Measurements from ENCODE around the gene L3MBTL4.

L3MBTL4 gene

GRCh38 chr18:5939801-5940667 lies 474.7 kb downstream of the L3MBTL4 start:
- Histone ChIP-seq H3K4me2 (no peak overlapping the region; the same call in 1 of the 2 replicates), H3K4me3 (no peak overlapping the region), H3K4me1 (peaks cover 5% of the 10 kb centered on the region; the same call in 1 of the 2 replicates), H3K9me3 (no peaks in the 10 kb centered on the region), H3K27ac (no peak overlapping the region), H3K27me3 (no peaks in the 10 kb centered on the region), H4K20me1 (no peaks in the 10 kb centered on the region), H3K9ac (no peak overlapping the region), H3K36me3 (no peaks in the 10 kb centered on the region)
- TF ChIP-seq Cebpa-rat (IDR thresholded peaks at IDR 0.05) = no peak

GRCh38 chr18:5937795-5938194 lies 476.9 kb downstream of the L3MBTL4 start:
- H3K4me3 ChIP-seq = no peak overlapping the region
- no peaks in the 10 kb centered on the region for H4K20me1 ChIP-seq
- H3K9me3 ChIP-seq = no peaks in the 10 kb centered on the region
- H3K27ac ChIP-seq = no peak overlapping the region
- no peak overlapping the region for H3K4me2 ChIP-seq
- H3K9ac ChIP-seq = no peak overlapping the region
- no peak for TF ChIP-seq Cebpa-rat (IDR thresholded peaks at IDR 0.05)
- H3K4me1 ChIP-seq = peaks cover 5% of the 10 kb centered on the region; the same call in 1 of the 2 replicates
- H3K27me3 ChIP-seq = no peaks in the 10 kb centered on the region
- no peaks in the 10 kb centered on the region for H3K36me3 ChIP-seq

DNA sequence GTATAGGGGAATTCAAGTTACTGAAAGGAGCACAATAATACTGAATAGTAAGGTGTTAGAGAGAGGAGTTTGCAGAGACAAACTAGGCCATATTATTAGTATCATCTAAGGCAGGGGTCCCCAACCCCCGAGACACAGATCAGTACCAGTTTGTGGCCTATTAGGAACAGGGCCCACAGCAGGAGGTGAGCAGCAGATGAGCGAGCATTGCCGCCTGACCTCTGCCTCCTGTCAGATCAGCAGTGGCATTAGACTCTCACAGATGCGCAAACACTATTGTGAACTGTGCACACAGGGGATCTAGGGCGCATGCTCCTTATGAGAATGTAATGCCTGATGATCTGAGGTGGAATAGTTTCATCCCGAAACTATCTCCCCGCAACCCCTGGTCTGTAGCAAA lies 477.6 kb downstream of the L3MBTL4 start:
- Histone ChIP-seq H4K20me1 (no peaks in the 10 kb centered on the region), H3K9me3 (no peaks in the 10 kb centered on the region), H3K9ac (no peak overlapping the region), H3K4me1 (peaks cover 5% of the 10 kb centered on the region; the same call in 1 of the 2 replicates), H3K27ac (no peak overlapping the region), H3K4me2 (no peak overlapping the region), H3K4me3 (no peak overlapping the region), H3K27me3 (no peaks in the 10 kb centered on the region), H3K36me3 (no peaks in the 10 kb centered on the region)
- no peak for TF ChIP-seq Cebpa-rat (IDR thresholded peaks at IDR 0.05)

GRCh38 chr18:5930789-5931188 lies 483.9 kb downstream of the L3MBTL4 start:
- H4K20me1 ChIP-seq = no peaks in the 10 kb centered on the region

GRCh38 chr18:5918205-5918858 lies 496.4 kb downstream of the L3MBTL4 start:
- Histone ChIP-seq H4K20me1 (no peaks in the 10 kb centered on the region), H3K9me3 (no peaks in the 10 kb centered on the region), H3K36me3 (no peaks in the 10 kb centered on the region), H3K4me2 (no peak overlapping the region), H3K9ac (no peak overlapping the region), H3K27me3 (no peaks in the 10 kb centered on the region), H3K4me1 (no peaks in the 10 kb centered on the region), H3K27ac (no peak overlapping the region), H3K4me3 (no peak overlapping the region)
- no peak for TF ChIP-seq Cebpa-rat (IDR thresholded peaks at IDR 0.05)

More at GRCh38 chr18:5930789-5931188, 483.9 kb downstream of the L3MBTL4 start:
- Histone ChIP-seq H3K36me3 (no peaks in the 10 kb centered on the region), H3K4me3 (no peak overlapping the region), H3K4me2 (no peak overlapping the region), H3K9ac (no peak overlapping the region), H3K4me1 (no peaks in the 10 kb centered on the region), H3K27me3 (no peaks in the 10 kb centered on the region), H3K9me3 (peaks cover 11% of the 10 kb centered on the region; the same call in 1 of the 2 replicates), H3K27ac (no peak overlapping the region)
- TF ChIP-seq Cebpa-rat (IDR thresholded peaks at IDR 0.05) = no peak

DNA sequence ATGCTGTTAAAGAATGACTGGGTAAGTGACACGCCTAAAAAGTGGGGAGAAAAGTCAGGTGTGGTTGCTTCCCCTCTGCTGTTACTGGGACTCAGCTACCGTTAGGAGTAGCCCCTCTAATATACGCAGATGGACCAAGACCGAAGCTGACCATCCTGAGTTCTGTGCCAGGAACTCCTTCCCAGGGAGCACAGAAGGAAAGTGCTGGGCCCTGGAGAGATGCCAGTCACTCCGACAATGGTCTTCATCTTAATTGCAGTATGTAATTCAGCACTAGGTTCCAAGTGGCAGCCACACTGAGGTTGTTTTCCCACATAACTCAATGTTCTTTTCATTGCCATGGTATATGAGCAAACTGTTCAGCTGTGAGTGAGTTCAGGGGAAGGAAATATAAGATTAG lies 499.8 kb downstream of the L3MBTL4 start:
- H3K36me3 ChIP-seq = no peaks in the 10 kb centered on the region
- H3K4me2 ChIP-seq = no peak overlapping the region
- no peaks in the 10 kb centered on the region for H3K27me3 ChIP-seq
- no peak overlapping the region for H3K9ac ChIP-seq
- H3K4me1 ChIP-seq = no peaks in the 10 kb centered on the region
- no peak for TF ChIP-seq Cebpa-rat (IDR thresholded peaks at IDR 0.05)
- H4K20me1 ChIP-seq = no peaks in the 10 kb centered on the region
- no peak overlapping the region for H3K4me3 ChIP-seq
- no peaks in the 10 kb centered on the region for H3K9me3 ChIP-seq
- H3K27ac ChIP-seq = no peak overlapping the region

DNA sequence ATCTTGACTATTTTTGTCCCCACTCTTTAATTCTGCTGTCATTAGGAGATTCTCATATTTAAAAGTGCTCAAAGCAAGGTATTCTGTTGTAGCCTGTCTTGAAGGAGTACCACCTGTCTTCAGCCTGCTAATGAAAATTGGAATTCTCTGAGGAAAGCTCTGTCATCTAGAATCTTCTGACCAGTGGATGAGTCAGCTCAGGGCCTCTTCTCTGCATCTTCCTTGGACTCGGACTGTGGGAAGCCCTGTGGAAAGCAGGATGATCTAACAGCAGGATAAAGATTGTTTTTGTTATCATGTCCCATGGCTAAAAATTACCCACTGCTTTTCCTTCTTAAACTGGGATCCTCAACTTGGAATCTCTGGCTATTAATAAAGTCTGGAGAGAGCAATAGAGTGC lies 500.7 kb downstream of the L3MBTL4 start:
- no peaks in the 10 kb centered on the region for H3K27me3 ChIP-seq
- H3K27ac ChIP-seq = no peak overlapping the region
- no peak for TF ChIP-seq Cebpa-rat (IDR thresholded peaks at IDR 0.05)
- H3K4me1 ChIP-seq = no peaks in the 10 kb centered on the region
- H3K4me3 ChIP-seq = no peak overlapping the region
- H3K36me3 ChIP-seq = no peaks in the 10 kb centered on the region
- no peaks in the 10 kb centered on the region for H4K20me1 ChIP-seq
- no peaks in the 10 kb centered on the region for H3K9me3 ChIP-seq
- H3K4me2 ChIP-seq = no peak overlapping the region
- no peak overlapping the region for H3K9ac ChIP-seq

DNA sequence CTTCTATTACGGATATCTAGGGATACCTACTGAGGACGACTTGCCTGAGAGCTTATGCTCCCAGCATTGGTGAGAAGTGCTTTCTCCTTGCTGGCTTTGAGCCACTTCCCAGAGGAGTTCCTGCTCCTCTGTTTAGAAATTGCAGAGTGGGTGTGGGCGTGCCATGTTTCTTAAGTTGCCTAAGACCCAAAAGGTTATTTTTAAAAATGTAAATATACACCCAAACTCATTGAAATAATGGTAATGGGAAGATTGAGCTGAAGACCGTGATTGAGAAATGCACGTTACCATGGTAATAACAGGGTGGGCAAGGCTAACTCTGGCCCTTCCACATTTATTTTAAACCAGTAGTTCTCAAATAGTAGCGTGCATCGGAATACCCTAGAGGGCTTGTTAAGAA lies 502.1 kb downstream of the L3MBTL4 start:
- Histone ChIP-seq H3K4me2 (no peak overlapping the region), H3K4me3 (no peak overlapping the region), H3K9me3 (no peaks in the 10 kb centered on the region), H3K27ac (no peak overlapping the region), H3K9ac (no peak overlapping the region), H4K20me1 (no peaks in the 10 kb centered on the region), H3K36me3 (no peaks in the 10 kb centered on the region), H3K27me3 (no peaks in the 10 kb centered on the region), H3K4me1 (no peaks in the 10 kb centered on the region)
- TF ChIP-seq Cebpa-rat (IDR thresholded peaks at IDR 0.05) = no peak

- Histone ChIP-seq H3K27ac (no peak overlapping the region), H4K20me1 (no peaks in the 10 kb centered on the region), H3K27me3 (no peaks in the 10 kb centered on the region), H3K36me3 (no peaks in the 10 kb centered on the region), H3K4me3 (no peak overlapping the region), H3K4me2 (no peak overlapping the region), H3K9me3 (no peaks in the 10 kb centered on the region), H3K9ac (no peak overlapping the region), H3K4me1 (no peaks in the 10 kb centered on the region)
- TF ChIP-seq Cebpa-rat (IDR thresholded peaks at IDR 0.05) = no peak
These were observed 505.6 kb downstream of the L3MBTL4 start for GRCh38 chr18:5909125-5909524.
